NCI-H1417 treated with DMSO at 0.1 percent for 48 hours (cell line): ENCODE measurements around the gene GIMAP5.

Experiments used
- DNase-seq: peaks from one replicate; lab custom pipeline; 2025; lab: John Stamatoyannopoulos, UW

GIMAP5 gene

GRCh38 chr7:150737265-150738055 lies at the start of gene GIMAP5:
Gene GIMAP5 (plus strand): TSS chr7:150737418. CDS start chr7:150740885, 3,467 bp downstream.
- no peak for DNase-seq

GRCh38 chr7:150688630-150689029 lies 48.6 kb upstream of the GIMAP5 start:
- no peak for DNase-seq

- no peak for DNase-seq
These were observed 41.6 kb upstream of the GIMAP5 start for GRCh38 chr7:150695654-150696053.

- no peak for DNase-seq
These were observed 34.0 kb upstream of the GIMAP5 start for GRCh38 chr7:150703209-150703608.

- no peak for DNase-seq
These were observed 21.9 kb upstream of the GIMAP5 start for GRCh38 chr7:150715293-150715692.

GRCh38 chr7:150715738-150716137 lies 21.5 kb upstream of the GIMAP5 start:
- DNase-seq, result no peak

GRCh38 chr7:150716368-150716767 lies 20.9 kb upstream of the GIMAP5 start, which contains the start of gene GIMAP1:
Gene GIMAP1 (plus strand): TSS chr7:150716613. CDS start chr7:150719048, 2,435 bp downstream.
- no peak for DNase-seq

- DNase-seq, result no peak
These were observed 20.3 kb upstream of the GIMAP5 start for GRCh38 chr7:150716939-150717338.

- DNase-seq, result no peak
These were observed 19.3 kb upstream of the GIMAP5 start for GRCh38 chr7:150717814-150718420.

GRCh38 chr7:150719436-150719835 lies 17.8 kb upstream of the GIMAP5 start:
- no peak for DNase-seq

- no peak for DNase-seq
These were observed 17.0 kb upstream of the GIMAP5 start for GRCh38 chr7:150719960-150720891.

- DNase-seq, result no peak
These were observed 15.2 kb upstream of the GIMAP5 start for GRCh38 chr7:150721970-150722373.

GRCh38 chr7:150722431-150722931 lies 14.7 kb upstream of the GIMAP5 start:
- DNase-seq, result no peak

- no peak for DNase-seq
These were observed 13.8 kb upstream of the GIMAP5 start for GRCh38 chr7:150723467-150723866.

- DNase-seq, result no peak
These were observed 9.8 kb upstream of the GIMAP5 start for GRCh38 chr7:150727381-150727780.

GRCh38 chr7:150728011-150728410 lies 9.2 kb upstream of the GIMAP5 start:
- no peak for DNase-seq

GRCh38 chr7:150728609-150729008 lies 8.6 kb upstream of the GIMAP5 start:
- DNase-seq, result no peak

- no peak for DNase-seq
These were observed 5.3 kb upstream of the GIMAP5 start for GRCh38 chr7:150731916-150732315.

GRCh38 chr7:150732786-150733481 lies 4.3 kb upstream of the GIMAP5 start:
- DNase-seq, result no peak

- DNase-seq, result no peak
These were observed 3.6 kb upstream of the GIMAP5 start for GRCh38 chr7:150733482-150734095.

- DNase-seq, result no peak
These were observed 3.0 kb upstream of the GIMAP5 start for GRCh38 chr7:150734254-150734653.
